GM12891 (cell line): Measurements from ENCODE around the gene PRKAR1B.

Source experiments
- POLR2A ChIP-seq: IDR thresholded peaks from 2 replicates; pipeline ENCODE4 v1.6.1; 2011; ENCODE audit warnings: low read depth, low read length, control low read depth
- POLR2AphosphoS5 ChIP-seq: IDR thresholded peaks from 2 replicates; pipeline ENCODE4 v1.6.1; 2011; ENCODE audit warnings: low read depth, low read length, control low read depth

DNA sequence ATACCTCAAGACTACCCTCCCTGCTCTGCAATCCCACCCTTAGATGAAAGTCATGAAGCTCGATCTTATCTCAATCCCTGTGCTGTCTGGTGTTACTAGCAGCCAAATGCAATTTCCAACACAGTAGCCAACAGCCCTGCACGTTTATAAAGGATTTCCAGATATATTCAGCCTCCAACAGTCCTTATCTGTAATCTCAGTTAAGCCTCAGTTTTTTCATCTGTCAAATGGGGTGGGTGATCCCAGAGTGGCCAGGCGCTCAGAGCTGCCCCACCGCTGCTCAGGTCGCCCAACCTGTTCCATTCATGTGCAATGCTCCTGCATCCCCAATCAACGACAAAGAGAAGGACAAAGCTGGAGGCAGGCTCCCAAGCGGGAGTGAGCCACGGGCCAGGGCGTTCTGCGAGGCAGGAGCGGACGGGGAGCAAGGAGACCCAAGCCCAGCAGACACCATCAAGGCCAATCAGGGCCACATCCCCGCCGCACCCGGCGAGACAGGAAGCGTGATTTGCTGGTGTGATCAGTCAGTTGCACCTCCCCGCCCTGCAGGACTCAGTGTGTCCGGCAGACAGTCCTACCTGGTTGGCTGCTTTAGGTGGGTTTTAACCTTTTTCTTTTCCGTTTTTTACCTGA lies 227.1 kb downstream of the PRKAR1B start:
- TF ChIP-seq POLR2A (no peak), POLR2AphosphoS5 (no peak)
